Neural progenitor cell (in vitro differentiated cells): ENCODE measurements around the gene RTN4RL1. TPM values are rescaled to one million over a fixed set of nuclear protein-coding genes. Genes with fewer than 3 reads are reported as not detected.
"Not testable (repeated sequence)": the region's sequence is repeated elsewhere in the genome, so short reads cannot be mapped to it uniquely, and the experiment has no call there.

ENCODE experiments used
- DNase-seq: peaks from one replicate; pipeline ENCODE4 v3.0.0-alpha.2; 2016; ENCODE audit warnings: low spot score
- H2AFZ ChIP-seq: fragments of 200-600 bp; sonication (generic); replicated peaks from 2 replicates; pipeline ENCODE4 v1.6.1; 2016; ENCODE audit warnings: antibody characterized with exemption
- H3F3A ChIP-seq: fragments of 200-600 bp; sonication (generic); 2 replicates; pipeline ENCODE4 v1.6.1; 2016; ENCODE audit warnings: antibody characterized with exemption, low read depth
- H3K27ac ChIP-seq: fragments of 200-600 bp; sonication (generic); 2 replicates; pipeline ENCODE4 v1.5.1; 2016; ENCODE audit warnings: mild to moderate bottlenecking
- H3K27me3 ChIP-seq: fragments of 200-600 bp; sonication (generic); 2 replicates; pipeline ENCODE4 v1.6.1; 2016; ENCODE audit warnings: mild to moderate bottlenecking, moderate library complexity
- H3K36me3 ChIP-seq: fragments of 200-600 bp; sonication (generic); 2 replicates; pipeline ENCODE4 v1.5.1; 2016
- H3K4me1 ChIP-seq: fragments of 200-600 bp; sonication (generic); 2 replicates; pipeline ENCODE4 v1.6.1; 2016; ENCODE audit warnings: mixed run types
- H3K4me2 ChIP-seq: fragments of 200-600 bp; sonication (generic); 2 replicates; pipeline ENCODE4 v1.6.1; 2016
- H3K4me3 ChIP-seq: fragments of 200-600 bp; sonication (generic); 2 replicates; pipeline ENCODE4 v1.5.1; 2016
- H3K79me2 ChIP-seq: fragments of 200-600 bp; sonication (generic); 2 replicates; pipeline ENCODE4 v1.6.1; 2016; ENCODE audit warnings: low read depth
- H3K9ac ChIP-seq: fragments of 200-600 bp; sonication (generic); 2 replicates; pipeline ENCODE4 v1.6.1; 2016
- H3K9me3 ChIP-seq: fragments of 200-600 bp; sonication (generic); 2 replicates; pipeline ENCODE4 v1.5.1; 2016; ENCODE audit warnings: low read depth
- H4K20me1 ChIP-seq: fragments of 200-600 bp; sonication (generic); 2 replicates; pipeline ENCODE4 v1.6.1; 2016; ENCODE audit warnings: low read depth
- H3K27ac Mint-ChIP-seq: 3 replicates; pipeline ENCODE4 v1.8.0; 2021; ENCODE audit warnings: mixed read lengths
- H3K27me3 Mint-ChIP-seq: 2 replicates; pipeline ENCODE4 v1.8.0; 2022; ENCODE audit warnings: low read depth, mild to moderate bottlenecking, inconsistent platforms, moderate library complexity, mixed read lengths; ENCODE audit not compliant: insufficient read depth
- H3K36me3 Mint-ChIP-seq: 3 replicates; pipeline ENCODE4 v1.8.0; 2021; ENCODE audit warnings: mixed read lengths
- H3K4me1 Mint-ChIP-seq: 3 replicates; pipeline ENCODE4 v1.8.0; 2021; ENCODE audit warnings: mixed read lengths
- H3K4me3 Mint-ChIP-seq: 3 replicates; pipeline ENCODE4 v1.8.0; 2021; ENCODE audit warnings: mild to moderate bottlenecking, moderate library complexity, mixed read lengths
- H3K9me3 Mint-ChIP-seq: 3 replicates; pipeline ENCODE4 v1.8.0; 2020; ENCODE audit warnings: mixed read lengths
- CTCF ChIP-seq: fragments of 200-600 bp; sonication (generic); IDR thresholded peaks from 2 replicates; pipeline ENCODE4 v1.5.1; 2017; ENCODE audit warnings: antibody characterized with exemption, mild to moderate bottlenecking
- EZH2 ChIP-seq: fragments of 200-600 bp; sonication (generic); IDR thresholded peaks from 2 replicates; pipeline ENCODE4 v1.6.1; 2017; ENCODE audit warnings: antibody characterized with exemption, mild to moderate bottlenecking, moderate library complexity
- EZH2phosphoT487 ChIP-seq: fragments of 200-600 bp; sonication (generic); IDR thresholded peaks from 2 replicates; pipeline ENCODE4 v1.6.1; 2017; ENCODE audit warnings: antibody characterized with exemption
- total RNA-seq: library from RNA; depleted of rRNA; stranded (reverse); fragments of >200 nt; gene quantifications from 2 replicates; pipeline ENCODE4 v1.2.3, GENCODE V29; 2015; ENCODE audit warnings: low replicate concordance

RTN4RL1 gene
- total RNA-seq, 1 donor from 2014 or later, result 3.4 TPM

- Histone ChIP-seq H3K9ac (no peak overlapping the region), H3K4me2 (no peak overlapping the region), H3K27ac (no peak overlapping the region), H3K4me1 (peaks cover 12% of the 10 kb centered on the region), H2AFZ (no peak overlapping the region), H3K27me3 (peaks cover 85% of the 10 kb centered on the region), H3K36me3 (no peaks in the 10 kb centered on the region), H3K4me3 (no peak overlapping the region), H4K20me1 (peaks cover 12% of the 10 kb centered on the region), H3F3A (peaks cover 15% of the 10 kb centered on the region), H3K79me2 (no peaks in the 10 kb centered on the region), H3K9me3 (no peaks in the 10 kb centered on the region)
- Mint-ChIP-seq H3K4me3 (peak overlapping the region; percentile 24), H3K36me3 (no peaks in the 10 kb centered on the region), H3K4me1 (peaks cover 62% of the 10 kb centered on the region), H3K9me3 (no peaks in the 10 kb centered on the region), H3K27me3 (peaks cover 20% of the 10 kb centered on the region), H3K27ac (no peak overlapping the region)
- no peak for DNase-seq
- no peak for TF ChIP-seq EZH2phosphoT487
- TF ChIP-seq EZH2, result no peak
- no peak for TF ChIP-seq CTCF
Measured at GRCh38 chr17:2015314-2015713, 9.8 kb downstream of the RTN4RL1 start.

DNA sequence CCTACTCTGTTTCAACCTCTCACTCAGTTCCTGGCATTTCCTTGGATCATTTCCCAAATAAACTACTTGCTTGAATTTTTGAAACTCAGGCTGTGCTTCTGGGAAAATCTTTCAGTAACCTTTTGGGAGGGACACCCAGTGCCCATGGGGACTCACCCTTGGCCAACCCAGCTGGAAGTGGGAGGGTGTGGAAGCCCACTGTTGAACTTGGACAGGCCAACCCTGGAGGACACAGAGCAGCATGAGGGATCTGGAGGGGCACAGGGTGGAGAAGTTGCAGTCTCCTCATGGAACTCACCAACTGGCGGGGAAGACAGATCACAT is 11.2 kb downstream of the RTN4RL1 start:
- no peaks in the 10 kb centered on the region for H3K79me2 ChIP-seq
- H3K27ac Mint-ChIP-seq, result no peak overlapping the region
- H4K20me1 ChIP-seq, result peaks cover 12% of the 10 kb centered on the region
- peaks cover 50% of the 10 kb centered on the region for H3K4me1 Mint-ChIP-seq
- no peak overlapping the region for H3K27ac ChIP-seq
- TF ChIP-seq CTCF (no peak), EZH2 (no peak), EZH2phosphoT487 (no peak)
- no peak for DNase-seq
- H3K4me2 ChIP-seq, result no peak overlapping the region
- no peak overlapping the region for H2AFZ ChIP-seq
- H3K36me3 Mint-ChIP-seq, result no peaks in the 10 kb centered on the region
- no peaks in the 10 kb centered on the region for H3K9me3 Mint-ChIP-seq
- peaks cover 15% of the 10 kb centered on the region for H3F3A ChIP-seq
- no peaks in the 10 kb centered on the region for H3K36me3 ChIP-seq
- no peak overlapping the region for H3K4me3 Mint-ChIP-seq
- no peaks in the 10 kb centered on the region for H3K9me3 ChIP-seq
- peaks cover 19% of the 10 kb centered on the region for H3K27me3 Mint-ChIP-seq
- peaks cover 12% of the 10 kb centered on the region for H3K4me1 ChIP-seq
- H3K9ac ChIP-seq, result no peak overlapping the region
- H3K27me3 ChIP-seq, result peaks cover 71% of the 10 kb centered on the region
- no peak overlapping the region for H3K4me3 ChIP-seq

DNA sequence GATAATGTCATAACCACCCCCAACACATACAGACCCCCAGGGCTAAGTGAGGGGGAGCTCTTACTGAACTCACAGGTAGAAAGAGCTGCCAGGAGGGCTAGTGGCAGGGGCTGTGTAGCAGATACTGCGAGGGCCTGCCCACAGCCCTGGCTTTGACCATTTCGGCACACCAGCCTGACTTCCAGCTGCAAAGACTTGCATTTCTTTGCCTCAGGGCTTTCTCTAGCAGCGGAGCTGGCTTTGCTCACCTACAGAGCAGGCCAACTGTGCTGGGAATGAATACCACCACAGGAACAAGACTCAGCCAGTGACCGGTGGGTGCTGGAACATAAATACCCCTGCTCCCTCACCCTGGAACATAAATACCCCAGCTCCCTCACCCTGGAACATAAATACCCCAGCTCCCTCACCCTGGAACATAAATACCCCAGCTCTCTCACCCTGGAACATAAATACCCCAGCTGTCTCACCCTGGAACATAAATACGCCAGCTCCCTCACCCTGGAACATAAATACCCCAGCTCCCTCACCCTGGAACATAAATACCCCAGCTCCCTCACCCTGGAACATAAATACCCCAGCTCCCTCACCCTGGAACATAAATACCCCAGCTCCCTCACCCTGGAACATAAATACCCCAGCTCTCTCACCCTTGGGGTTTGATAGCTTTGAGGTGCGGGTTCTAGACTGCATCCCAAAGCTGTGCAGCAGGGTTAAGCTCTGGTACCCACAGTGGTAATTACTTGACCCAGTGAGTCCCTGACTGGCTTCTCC is 11.7 kb downstream of the RTN4RL1 start:
- H3K4me3 Mint-ChIP-seq, H2AFZ ChIP-seq, H3K36me3 ChIP-seq, H3K36me3 Mint-ChIP-seq, H3K9me3 Mint-ChIP-seq, H3K9me3 ChIP-seq, H3K27ac ChIP-seq, H3K4me3 ChIP-seq, H3K9ac ChIP-seq, H3K4me2 ChIP-seq, DNase-seq, H3K79me2 ChIP-seq: not testable (repeated sequence)
- Mint-ChIP-seq H3K27me3 (peaks cover 19% of the 10 kb centered on the region), H3K4me1 (peaks cover 46% of the 10 kb centered on the region), H3K27ac (peak overlapping the region; percentile 14)
- Histone ChIP-seq H3F3A (peaks cover 15% of the 10 kb centered on the region), H3K27me3 (peaks cover 66% of the 10 kb centered on the region), H3K4me1 (peaks cover 12% of the 10 kb centered on the region), H4K20me1 (peaks cover 12% of the 10 kb centered on the region)

- Mint-ChIP-seq H3K36me3 (no peaks in the 10 kb centered on the region), H3K27me3 (peaks cover 19% of the 10 kb centered on the region), H3K27ac (no peak overlapping the region), H3K4me3 (no peak overlapping the region), H3K9me3 (no peaks in the 10 kb centered on the region), H3K4me1 (peaks cover 37% of the 10 kb centered on the region)
- DNase-seq, result no peak
- no peak overlapping the region for H3K4me2 ChIP-seq
- peaks cover 15% of the 10 kb centered on the region for H3F3A ChIP-seq
- H4K20me1 ChIP-seq, result peaks cover 12% of the 10 kb centered on the region
- no peaks in the 10 kb centered on the region for H3K79me2 ChIP-seq
- no peaks in the 10 kb centered on the region for H3K9me3 ChIP-seq
- peaks cover 12% of the 10 kb centered on the region for H3K4me1 ChIP-seq
- no peaks in the 10 kb centered on the region for H3K36me3 ChIP-seq
- H3K27me3 ChIP-seq, result peaks cover 57% of the 10 kb centered on the region
- no peak overlapping the region for H3K27ac ChIP-seq
- no peak overlapping the region for H3K9ac ChIP-seq
- no peak overlapping the region for H3K4me3 ChIP-seq
- H2AFZ ChIP-seq, result no peak overlapping the region
- no peak for TF ChIP-seq EZH2phosphoT487
Measured at GRCh38 chr17:2012499-2012898, 12.6 kb downstream of the RTN4RL1 start.
